Occipital lobe (tissue), 2 donors: ENCODE data around the gene SIRT5. TPM values are rescaled to one million over a fixed set of nuclear protein-coding genes. Genes with fewer than 3 reads are reported as not detected.
A peak's percentile ranks its signal among the peaks of the same experiment; 100 is the strongest.

Experiments used
- DNase-seq: peaks from one replicate; lab custom pipeline; 2025; lab: John Stamatoyannopoulos, UW
- total RNA-seq: library from RNA; depleted of rRNA; stranded (reverse); fragments of >200 nt; gene quantifications from one replicate; pipeline ENCODE4 v1.2.3, GENCODE V29; 2014

The SIRT5 gene
- total RNA-seq: 23.2 TPM

DNA sequence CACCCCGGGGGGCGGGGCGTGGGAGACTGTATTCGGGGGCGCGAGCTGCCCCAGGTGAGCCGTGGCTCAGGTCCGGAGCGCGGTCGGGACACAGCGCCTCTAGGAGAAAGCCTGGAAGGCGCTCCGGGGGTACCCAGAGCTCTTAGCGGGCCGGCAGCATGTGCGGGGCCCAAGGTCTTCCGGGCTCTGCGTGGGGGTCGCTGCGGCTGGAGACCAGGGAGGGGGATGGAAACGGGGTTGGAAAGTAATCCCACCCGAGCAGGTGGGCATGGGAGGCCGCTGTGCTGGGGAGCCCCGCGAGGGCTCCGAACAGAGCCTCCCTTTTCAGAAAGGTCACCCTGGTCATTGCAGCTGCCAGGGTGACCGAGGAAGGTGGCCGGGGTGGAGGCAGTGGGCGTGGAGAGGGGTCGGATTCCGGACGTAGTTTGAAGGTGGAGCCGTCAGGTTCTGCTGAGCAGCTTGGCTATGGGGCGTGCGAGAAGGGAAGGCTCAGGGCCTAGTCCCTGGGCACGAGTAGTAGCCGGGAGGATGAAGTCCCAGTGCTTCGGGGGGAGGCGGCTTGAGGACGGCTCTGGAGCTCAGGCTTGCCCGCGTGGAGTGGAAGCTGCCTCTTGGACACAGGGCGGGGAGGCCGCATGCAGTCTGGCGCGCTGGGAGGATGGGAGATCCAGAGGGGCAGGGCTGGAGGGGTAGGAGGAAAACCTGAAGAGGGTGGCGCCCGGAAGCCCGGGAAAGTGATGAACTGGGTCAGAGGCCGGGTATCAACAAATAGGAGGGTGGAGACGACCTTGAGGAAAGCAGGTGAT is at the start of gene SIRT5:
SIRT5 (plus strand) TSS at position 31 of the 806 bp plus-strand sequence. CDS start 9,510 bp downstream, outside the sequence.
- peak; percentile 62 for DNase-seq

DNA sequence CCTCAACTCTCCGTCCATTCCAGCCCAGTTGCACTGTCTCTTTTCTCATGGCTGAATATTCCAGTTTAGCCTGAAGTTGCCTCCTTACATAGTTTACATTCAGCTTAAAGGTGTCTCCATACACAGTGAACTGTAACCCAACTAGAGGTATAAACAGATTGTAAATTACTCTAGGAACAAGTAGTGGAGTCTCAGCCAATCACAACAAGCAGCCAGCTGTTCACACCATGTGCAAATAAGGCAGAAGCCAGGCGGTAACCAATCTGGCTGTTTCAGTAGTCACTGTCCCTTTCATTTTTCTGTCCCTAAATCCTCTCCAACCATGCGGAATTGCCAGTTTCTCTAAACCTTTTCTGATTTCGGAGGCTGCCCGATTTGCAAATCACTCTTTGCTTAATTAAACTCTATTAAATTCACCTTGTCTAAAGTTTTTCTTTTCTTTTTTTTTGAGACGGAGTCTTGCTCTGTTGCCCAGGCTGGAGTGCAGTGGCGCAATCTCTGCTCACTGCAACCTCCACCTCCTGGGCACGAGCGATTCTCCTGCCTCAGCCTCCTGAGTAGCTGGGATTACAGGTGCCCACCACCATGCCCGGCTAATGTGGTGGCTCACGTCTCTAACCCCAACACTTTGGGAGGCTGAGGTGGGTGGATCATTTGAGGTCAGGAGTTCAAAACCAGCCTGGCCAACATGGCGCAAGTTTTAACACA is 49.4 kb upstream of the SIRT5 start:
- no peak for DNase-seq

DNA sequence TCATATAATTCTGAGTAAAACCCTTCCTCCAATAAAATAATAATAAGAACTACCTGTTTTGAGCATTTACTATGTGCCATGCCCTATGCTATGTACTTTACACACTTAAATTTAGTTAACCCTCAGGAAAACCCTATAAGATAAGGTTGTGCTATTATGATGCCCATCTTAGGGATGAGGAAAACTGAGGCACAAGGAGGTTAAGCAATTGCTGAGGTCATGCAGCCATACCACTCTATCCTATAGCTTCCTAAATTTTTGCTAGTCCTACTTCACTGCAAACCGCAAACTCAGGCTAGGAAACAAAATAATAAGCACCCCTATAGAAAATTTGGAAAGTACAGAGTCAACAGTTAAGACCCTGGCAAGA is 48.1 kb upstream of the SIRT5 start:
- DNase-seq: no peak

DNA sequence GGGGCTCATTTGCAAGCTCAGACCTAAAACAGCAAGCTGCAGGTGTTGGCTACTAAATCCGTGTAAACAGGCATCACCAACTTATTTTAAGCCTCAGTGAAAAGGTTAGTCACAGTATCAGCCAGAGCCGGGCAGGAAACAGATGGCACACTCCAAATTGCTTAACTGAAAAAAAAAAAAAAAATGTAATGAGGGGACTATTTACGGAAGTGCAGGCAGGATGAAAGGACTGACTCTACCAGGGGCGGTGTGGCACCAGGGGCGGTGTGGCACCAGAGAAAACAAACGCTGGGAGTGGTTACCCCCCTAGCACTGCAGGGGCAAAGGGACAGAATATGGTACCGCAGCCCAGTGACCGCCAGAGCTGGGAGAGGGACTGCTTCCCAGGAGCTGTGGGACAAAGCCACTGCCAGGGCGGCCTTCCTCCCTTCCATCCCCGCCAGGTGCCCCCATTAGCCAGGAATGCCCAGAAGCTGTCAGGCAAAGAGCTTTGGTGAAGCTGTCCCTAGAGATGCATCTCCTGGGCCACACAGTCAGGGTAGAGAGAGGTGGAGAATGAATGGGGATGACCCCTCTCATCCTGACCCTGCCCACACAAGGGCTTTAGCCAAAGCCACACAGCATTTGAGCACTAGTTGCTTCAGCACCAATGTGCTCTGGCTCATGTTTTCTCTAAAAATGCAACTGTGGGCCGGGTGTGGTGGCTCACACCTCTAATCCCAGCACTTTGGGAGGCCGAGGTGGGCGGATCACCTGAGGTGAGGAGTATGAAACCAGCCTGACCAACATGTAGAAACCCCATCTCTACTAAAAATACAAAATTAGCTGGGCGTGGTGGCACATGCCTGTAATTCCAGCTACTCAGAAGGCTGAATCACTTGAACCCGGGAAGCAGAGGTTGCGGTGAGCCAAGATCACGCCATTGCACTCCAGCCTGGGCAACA is 47.4 kb upstream of the SIRT5 start:
- DNase-seq: no peak

DNA sequence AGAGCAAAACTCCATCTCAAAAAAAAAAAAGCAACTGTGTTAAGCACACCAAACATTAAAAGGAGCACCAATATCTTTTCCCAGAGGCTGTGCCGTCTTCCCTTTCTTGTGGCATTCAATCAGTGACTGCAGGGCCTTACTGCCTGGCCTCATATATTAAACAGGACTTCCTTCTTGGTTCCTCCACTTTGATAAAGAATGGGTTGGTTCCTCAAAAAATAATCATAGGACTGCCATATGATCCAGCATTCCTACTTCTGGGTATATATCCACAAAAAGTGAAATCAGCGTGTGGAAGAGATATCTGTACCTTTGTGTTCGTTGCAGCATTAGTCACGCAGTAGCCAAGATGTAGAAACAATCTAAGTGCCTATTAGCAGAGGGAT is 46.7 kb upstream of the SIRT5 start:
- no peak for DNase-seq

DNA sequence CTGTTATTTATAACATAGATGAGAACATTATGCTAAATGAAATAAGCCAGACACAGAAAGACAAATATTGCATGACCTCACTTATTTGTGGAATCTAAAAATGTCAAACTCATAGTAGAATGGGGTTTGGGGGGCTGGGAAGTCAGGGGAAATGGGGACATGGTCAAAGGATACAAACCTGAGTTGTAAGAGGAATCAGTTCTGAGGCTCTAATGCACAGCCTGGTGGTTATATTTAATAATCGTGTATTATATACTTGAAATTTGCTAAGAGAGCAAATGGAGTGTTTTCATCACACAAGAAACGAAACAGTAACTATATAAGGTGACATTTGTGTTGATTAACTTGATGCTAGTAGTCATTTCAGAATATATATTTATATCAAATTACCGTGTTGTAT is 46.2 kb upstream of the SIRT5 start:
- DNase-seq: no peak

DNA sequence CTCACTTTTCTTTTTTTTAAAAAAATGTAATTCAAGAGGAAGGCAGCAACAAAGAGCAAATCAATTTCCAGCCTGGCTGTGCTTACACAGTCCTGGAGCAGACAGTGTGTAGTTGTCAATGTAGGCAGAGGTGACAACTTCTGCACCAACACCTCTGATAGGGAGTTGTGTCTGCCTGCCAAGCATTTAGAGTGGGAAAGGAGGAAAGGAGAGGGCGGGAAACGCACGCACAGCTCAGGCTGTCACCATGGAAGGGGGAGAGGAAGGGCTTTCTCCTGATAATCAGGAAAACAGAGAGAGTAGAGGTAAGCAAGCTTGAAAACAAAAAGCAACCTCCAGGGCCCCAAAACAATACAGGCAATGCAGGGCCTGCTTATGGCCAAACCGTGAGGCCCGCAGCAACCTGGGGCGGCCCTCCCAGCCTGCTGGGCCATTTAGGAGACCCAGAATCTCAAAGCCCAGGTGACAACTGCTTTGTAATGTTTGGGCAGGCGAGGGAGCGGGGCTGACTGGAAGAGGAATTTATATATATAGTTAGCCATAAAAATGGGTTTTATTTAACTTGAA is 45.5 kb upstream of the SIRT5 start:
- peak; percentile 2 for DNase-seq

DNA sequence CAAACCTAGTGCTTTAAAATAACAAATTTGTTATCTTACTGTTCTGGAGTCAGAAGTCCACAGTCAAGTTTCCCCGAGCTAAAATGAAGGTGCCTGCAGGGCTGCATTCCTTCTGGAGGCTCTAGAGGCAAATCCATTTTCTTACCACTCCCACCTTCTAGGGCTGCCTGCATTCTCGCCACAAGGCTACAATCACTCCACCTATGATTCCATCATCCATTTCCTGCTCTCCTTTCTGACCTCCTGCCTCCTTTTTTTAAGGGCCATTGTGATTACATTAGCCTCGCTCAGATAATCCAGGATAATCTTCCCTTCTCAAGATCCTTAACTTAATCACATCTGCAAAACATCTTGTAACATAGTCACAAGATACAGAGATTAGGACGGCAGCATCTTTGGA is 42.4 kb upstream of the SIRT5 start:
- DNase-seq: no peak

DNA sequence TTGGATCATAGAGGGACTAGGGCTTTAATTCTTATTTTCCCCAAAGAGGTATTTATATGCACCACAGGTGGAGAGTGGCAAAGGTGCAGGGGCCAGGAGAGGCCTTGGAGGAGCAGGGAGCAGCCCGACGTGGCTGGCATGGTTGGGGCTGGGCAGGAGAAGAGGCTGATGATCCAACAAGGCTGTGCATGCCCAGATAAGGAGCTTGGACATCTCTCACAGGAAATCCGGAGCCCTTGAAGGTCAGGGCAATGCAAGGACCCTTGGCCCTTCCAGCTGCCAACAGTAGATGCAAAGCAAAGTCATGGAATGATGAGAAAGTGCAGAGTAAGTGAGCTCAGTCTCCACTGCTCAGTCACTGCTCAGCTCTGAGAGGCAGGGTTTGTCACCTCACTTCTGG is 39.9 kb upstream of the SIRT5 start:
- DNase-seq: no peak

DNA sequence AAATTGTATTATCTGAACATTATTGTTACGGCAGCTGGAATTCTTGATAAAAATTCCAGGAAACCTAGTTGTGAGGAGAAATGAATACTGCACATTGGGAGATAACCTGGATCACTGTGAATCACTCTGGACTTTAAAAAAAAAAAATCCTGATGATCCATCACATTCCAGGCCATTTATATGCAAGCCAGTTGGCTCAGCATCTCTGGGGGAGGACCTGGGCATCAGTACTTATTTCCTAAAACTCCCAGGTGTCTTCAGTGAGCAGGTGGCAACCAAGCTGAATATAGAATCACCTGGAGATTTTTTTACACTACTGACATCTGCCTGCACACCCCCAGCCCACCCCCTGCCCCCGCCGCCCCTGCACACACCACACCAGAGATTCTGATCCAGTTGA is 39.1 kb upstream of the SIRT5 start:
- DNase-seq: no peak

DNA sequence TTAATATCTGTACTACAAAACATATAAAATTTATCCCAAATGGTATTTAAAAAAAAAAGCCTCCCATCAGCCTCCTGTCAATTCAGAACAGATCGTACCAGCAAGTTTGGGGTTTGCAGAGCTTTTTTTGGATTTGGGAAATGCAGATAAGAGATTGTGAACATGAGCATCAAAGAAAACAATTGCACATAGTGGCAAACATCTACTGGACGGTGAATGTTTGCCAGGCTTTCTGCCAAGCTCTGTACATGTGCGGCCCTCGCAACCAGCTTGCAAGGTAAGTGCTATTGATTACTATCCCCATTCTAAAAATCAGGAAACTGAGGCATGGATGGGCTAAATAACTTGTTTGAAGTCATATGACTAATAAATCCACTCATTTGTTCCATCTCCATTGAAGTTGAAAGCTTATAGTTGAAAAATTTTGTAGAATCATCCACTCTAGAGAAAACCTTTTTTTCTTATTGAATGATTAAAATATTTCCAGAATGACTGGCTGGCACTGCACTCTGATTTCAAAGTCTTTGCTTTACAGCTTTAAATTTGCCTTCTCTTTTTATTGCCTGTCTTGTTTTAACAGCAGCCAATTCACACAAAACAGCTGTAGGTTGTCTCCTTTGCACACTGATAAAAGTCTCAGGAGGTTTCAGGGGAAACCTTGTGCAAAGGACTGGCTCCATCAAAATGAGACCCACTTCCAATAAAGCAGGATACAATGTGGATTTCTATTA is 37.4 kb upstream of the SIRT5 start:
- no peak for DNase-seq

DNA sequence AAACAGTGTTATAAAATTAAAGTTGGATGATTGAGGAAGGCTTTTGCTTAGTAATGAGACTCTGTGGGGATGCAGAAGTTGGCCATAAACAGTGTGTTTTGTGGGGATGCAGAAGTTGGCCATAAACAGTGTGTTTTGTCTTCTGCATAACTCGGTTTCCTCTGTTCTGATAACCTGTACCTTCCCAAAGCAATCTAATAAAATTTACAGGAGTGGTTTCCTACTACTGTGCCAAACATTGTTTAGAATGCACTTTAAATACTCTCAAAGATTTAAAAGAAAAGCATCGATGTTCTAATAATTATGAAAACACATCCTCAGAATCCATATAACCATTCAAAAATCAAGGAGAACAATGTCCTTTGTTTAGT is 36.9 kb upstream of the SIRT5 start:
- no peak for DNase-seq

DNA sequence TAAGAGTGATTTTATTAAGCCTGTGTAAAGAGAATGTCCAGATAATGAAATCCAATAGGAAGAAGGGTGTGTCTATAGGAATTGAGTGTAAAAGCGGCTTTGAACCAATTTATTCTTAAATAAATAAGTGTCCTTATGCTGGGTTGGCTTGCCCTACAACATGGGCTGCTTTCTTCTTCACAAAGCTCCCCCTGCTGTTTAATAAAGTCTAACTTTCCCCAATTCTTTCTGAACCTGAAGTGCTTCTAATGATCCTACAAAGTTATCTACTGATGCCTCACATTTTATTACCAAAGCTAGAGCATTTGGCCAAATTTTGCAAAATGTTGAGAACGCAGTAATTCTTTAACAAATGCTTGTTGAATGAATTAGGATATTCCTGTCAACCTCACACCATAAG is 36.3 kb upstream of the SIRT5 start:
- DNase-seq: no peak

DNA sequence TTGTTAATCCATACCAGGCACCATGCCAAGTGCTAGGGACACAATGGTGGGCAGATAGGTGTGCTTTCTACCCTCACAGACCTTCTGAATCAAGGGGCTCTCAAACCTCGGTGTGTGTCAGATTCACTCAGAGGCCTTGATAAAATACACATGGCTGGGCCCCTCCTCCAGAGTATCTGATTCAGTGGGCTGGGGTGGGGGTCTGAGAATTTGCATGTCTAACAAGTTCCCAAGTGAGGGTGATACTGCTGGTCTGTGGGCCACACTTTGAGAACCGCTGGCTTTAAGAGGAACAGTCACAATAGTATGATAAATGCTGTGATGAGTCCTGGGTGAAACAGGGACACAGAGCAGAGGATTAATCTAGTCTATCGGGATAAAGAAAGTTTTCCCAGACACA is 35.8 kb upstream of the SIRT5 start:
- DNase-seq: no peak

DNA sequence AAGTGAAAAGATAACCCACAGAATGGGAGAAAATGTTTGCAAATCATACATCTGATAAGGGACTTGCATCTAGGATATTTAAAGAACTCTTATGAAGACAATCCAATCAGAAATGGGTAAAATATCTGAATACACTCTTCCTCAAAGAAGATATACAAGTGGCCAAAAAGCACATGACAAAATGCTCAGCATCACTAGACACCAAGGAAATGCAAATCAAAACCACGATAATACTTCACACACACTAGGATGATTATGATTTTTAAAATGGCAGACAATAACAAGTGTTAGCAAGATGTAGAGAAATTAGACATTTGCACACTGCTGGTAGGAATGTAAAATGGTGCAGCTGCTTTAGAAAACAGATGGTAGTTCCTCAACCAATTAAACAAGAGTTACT is 34.8 kb upstream of the SIRT5 start:
- no peak for DNase-seq

DNA sequence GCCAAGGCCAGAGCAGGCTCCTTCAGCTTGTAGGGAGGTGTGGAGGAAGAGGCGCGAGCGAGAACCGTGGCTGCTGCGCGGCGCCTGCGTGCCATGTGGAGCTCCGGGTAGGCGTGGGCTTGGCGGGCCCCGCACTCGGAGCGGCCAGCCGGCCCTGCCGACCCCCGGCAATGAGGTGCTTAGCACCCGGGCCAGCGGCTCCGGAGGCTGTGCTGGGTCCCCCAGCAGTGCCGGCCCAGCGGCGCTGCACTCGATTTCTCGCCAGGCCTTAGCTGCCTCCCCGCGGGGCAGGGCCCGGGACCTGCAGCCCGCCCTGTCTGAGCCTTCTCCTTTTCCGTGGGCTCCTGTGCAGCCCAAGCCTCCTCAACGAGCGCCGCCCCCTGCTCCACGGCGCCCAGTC is 32.9 kb upstream of the SIRT5 start:
- no peak for DNase-seq

DNA sequence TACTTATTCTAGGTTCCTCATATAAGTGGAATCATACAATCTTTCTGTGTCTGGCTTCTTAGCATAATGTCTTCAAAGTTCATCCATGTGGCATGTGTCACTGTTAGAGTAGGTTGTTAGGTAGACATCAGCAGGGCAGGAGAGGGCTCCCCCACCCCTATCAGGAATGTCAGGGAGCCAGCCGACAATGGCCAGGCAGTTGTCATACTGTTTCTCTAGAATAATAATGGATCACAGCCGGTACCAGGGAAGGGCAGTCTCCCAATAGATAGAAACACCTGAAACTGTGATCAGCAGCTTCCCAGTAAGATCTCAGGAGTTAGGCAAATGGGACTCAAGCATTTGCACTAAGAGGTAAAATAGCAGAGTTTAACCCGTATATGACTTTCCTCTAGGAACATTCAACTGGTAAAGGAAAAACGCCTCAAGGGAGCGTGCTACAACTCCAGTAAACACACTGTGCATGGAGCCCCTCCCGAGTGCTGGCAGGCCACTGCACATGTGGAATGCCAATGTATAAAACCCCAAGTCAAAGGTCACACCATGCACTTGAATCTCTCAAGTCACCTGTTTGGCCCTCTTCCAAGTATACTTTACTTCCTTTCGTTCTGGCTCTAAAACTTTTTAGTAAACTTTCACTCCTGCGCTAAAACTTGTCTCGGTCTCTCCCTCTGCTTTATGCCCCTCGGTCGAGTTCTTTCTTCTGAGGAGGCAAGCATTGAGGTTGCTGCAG is 29.8 kb upstream of the SIRT5 start:
- no peak for DNase-seq

DNA sequence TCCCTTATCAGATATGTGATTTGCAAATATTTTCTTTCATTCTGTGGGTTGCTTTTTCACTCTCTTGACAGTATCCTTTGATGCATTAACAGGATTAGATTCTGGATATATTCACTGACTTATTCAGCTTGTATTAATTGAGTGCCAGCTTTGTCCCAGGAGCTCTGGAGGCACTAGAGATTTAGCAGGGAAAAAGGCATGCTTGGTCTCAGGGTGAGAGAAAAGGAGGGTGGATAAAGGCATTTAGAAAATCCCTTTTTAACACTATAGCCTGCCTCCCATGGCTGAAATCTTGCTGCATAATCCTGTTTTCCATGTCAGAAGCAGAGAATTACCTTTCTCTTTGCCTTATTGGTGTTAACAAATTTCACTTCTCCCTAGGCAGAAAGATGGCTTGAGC is 28.5 kb upstream of the SIRT5 start:
- DNase-seq: no peak

DNA sequence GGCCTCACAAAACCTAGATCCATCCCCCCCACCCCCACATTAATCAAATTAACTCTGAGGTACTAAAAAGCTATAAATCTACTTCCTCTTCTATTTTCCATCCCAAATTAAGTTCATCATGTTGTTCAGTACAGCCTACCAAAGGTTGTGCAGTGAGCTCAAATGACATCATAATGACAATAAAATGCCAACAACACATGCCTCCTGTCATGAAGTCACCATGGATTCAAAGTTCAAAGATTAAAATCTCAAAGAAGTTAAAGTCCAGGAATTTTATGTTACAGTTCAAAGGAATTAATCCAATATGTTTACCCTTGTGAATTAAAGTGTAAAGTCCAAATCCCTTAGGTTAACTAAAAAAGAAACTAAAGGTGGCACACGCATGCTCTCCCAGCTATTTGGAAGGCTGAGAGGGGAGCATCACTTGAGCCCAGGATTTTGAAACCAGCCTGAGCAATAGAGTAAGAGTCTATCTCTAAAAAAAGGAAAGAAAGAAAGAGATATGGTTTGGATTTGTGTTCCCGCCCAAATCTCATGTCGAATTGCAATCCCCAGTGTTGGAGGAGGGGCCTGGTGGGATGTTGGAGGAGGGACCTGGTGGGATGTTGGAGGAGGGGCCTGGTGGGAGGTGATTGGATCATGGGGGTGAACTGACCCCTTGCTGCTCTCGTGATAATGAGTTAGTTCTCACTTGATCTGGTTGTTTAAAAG is 25.7 kb upstream of the SIRT5 start:
- DNase-seq: no peak

DNA sequence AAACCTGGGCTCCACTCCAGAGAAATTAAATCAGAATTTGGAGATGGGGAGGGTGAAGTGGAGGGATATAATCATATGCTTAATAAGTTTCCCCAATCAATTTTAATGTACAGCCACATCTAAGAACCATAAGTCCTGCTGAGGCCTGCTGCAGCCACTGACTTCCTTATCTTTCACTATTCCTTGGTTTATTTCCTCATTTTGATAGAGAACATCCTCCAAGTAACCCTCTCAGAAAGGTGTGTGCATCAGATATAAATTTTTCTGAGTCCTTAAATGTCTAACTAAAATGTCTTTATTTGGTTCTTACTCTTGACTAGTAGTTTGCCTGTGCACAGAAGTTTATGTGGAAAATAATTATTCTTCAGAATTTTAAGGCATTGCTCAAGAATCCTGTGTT is 23.7 kb upstream of the SIRT5 start:
- no peak for DNase-seq
